Measurements from ENCODE around the gene AZIN2. TPM values are rescaled to one million over a fixed set of nuclear protein-coding genes. Genes with fewer than 3 reads are reported as not detected.

Gene AZIN2
- total and polyA plus RNA-seq, 9 donors: 4.1 to 15.7 (median 9.4) TPM

DNA sequence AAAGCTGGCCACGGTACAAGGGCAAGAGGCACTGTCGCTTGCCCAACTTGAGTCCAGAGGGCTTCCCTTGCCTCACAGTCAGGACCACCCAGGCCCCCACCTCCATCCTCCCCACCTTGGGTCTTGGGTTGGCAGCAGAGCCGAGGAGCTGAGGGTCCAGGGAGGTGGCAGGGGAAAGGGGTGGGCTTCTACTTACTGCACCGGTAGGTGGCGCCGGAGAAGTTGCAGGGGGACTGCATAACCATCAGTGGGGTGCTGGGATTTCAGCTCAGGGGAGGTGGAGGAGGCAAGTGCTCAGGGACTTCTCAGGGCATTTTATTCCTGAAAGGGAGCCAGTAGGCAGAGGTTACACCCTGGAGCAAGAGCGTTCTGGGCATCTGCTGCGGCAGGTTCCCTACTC, 56.8 kb downstream of the AZIN2 start:
- Histone ChIP-seq H3K27ac (no peak overlapping the region), H3K4me1 (ENCODE audit: insufficient read depth) (peaks cover 6% of the 10 kb centered on the region), H3K9me3 (no peaks in the 10 kb centered on the region), H3K4me3 (no peak overlapping the region), H3K27me3 (no peaks in the 10 kb centered on the region), H3K36me3 (no peaks in the 10 kb centered on the region)
- WGBS, 3 donors: 50 to 57% (median 55%) methylated on average over 8 of the region's 8 CpGs
- no peak for TF ChIP-seq EP300 (IDR thresholded peaks at IDR 0.05)
- TF ChIP-seq CTCF (IDR thresholded peaks at IDR 0.05): peak in 2 of 3 donors; percentile 11 to 15
- intact Hi-C loops (cut with DNase I): no loop called here
- peak; percentile 37 to 64 (median 53) for DNase-seq

GRCh38 chr1:33140153-33141149, 59.5 kb downstream of the AZIN2 start:
- intact Hi-C loops (cut with DNase I): no loop called here
- Histone ChIP-seq H3K27ac (no peak overlapping the region), H3K4me3 (no peak overlapping the region), H3K27me3 (no peaks in the 10 kb centered on the region), H3K9me3 (no peaks in the 10 kb centered on the region), H3K36me3 (no peaks in the 10 kb centered on the region), H3K4me1 (ENCODE audit: insufficient read depth) (no peaks in the 10 kb centered on the region)
- DNase-seq: no peak
- WGBS, 3 donors: 57 to 75% (median 62%) methylated on average over 9 of the region's 9 CpGs
- TF ChIP-seq CTCF (IDR thresholded peaks at IDR 0.05) (no peak), POLR2A (IDR thresholded peaks at IDR 0.05) (no peak), EP300 (IDR thresholded peaks at IDR 0.05) (no peak)

DNA sequence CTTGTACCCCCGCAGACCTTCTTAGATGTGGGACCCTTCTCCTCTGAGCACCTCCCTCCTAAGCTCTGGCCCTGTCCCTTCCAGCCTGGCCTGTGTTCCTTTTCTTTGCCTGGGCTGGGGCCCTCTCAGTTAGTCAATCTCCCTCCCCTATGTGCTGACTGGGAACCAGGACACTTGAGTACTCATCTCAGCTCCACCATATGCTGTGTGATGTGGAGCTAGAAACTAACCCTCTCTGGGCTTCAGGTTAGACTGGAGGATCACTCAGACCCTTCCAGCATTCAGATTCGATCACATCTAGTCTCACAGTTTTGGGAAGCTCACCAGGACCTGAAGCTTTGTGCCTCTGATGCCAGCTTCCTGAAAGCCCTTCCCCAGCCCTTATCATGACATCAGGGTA, 60.3 kb downstream of the AZIN2 start:
- intact Hi-C loops (cut with DNase I): no loop called here
- DNase-seq: no peak
- no peaks in the 10 kb centered on the region for H3K9me3 ChIP-seq
- H3K4me3 ChIP-seq: no peak overlapping the region
- no peaks in the 10 kb centered on the region for H3K36me3 ChIP-seq
- H3K27me3 ChIP-seq: no peaks in the 10 kb centered on the region
- no peaks in the 10 kb centered on the region for H3K4me1 ChIP-seq (ENCODE audit: insufficient read depth)
- TF ChIP-seq EP300 (IDR thresholded peaks at IDR 0.05): no peak
- TF ChIP-seq CTCF (IDR thresholded peaks at IDR 0.05): no peak
- TF ChIP-seq POLR2A (IDR thresholded peaks at IDR 0.05): no peak
- no peak overlapping the region for H3K27ac ChIP-seq
- 80 to 86% (median 85%) methylated on average over 2 of the region's 2 CpGs for WGBS, 3 donors

- no peaks in the 10 kb centered on the region for H3K27me3 ChIP-seq
- H3K27ac ChIP-seq: no peak overlapping the region
- DNase-seq: no peak
- intact Hi-C loops (cut with DNase I): no loop called here
- H3K4me3 ChIP-seq: no peak overlapping the region
- 61 to 69% (median 67%) methylated on average over 3 of the region's 3 CpGs for WGBS, 3 donors
- H3K4me1 ChIP-seq (ENCODE audit: insufficient read depth): no peaks in the 10 kb centered on the region
- no peak for TF ChIP-seq CTCF (IDR thresholded peaks at IDR 0.05)
- no peak for TF ChIP-seq POLR2A (IDR thresholded peaks at IDR 0.05)
- H3K36me3 ChIP-seq: no peaks in the 10 kb centered on the region
- no peaks in the 10 kb centered on the region for H3K9me3 ChIP-seq
Observed at GRCh38 chr1:33141781-33142180, 60.8 kb downstream of the AZIN2 start.

All from ovary (tissue), 9 donors.